GM12878 (cell line): ENCODE data around the gene RIC1. TPM values are rescaled to one million over a fixed set of nuclear protein-coding genes. Genes with fewer than 3 reads are reported as not detected.

ENCODE experiments used
- EED ChIP-seq: sonication (generic); IDR thresholded peaks from 2 replicates; pipeline ENCODE4 v1.6.1; 2016; ENCODE audit warnings: antibody characterized with exemption, low read depth
- EGR1 ChIP-seq, 2 experiments: IDR thresholded peaks; 1 replicate in 1 of 2; 2 replicates in 1 of 2; pipeline ENCODE4 v1.6.1; 2011 to 2012; ENCODE audit warnings: low read depth in 2 of 2, low read length in 2 of 2, borderline replicate concordance in 1 of 2, mild to moderate bottlenecking in 1 of 2, moderate library complexity in 1 of 2
- EP300 ChIP-seq, 2 experiments: fragments of 150-350 bp in 1 of 2; IDR thresholded peaks; 2 replicates each; pipeline ENCODE4 v1.6.1; 2011 to 2012; ENCODE audit warnings: low read depth in 2 of 2, low read length in 2 of 2, borderline replicate concordance in 1 of 2, improper control_type of control experiment in 1 of 2, inconsistent platforms in 1 of 2; ENCODE audit not compliant: control insufficient read depth in 1 of 2
- IKZF1 ChIP-seq: fragments of 450-650 bp; conservative IDR thresholded peaks from 2 replicates; pipeline ENCODE4 v1.6.1; 2017; ENCODE audit warnings: antibody characterized with exemption, mild to moderate bottlenecking
- IRF4 ChIP-seq: IDR thresholded peaks from 2 replicates; pipeline ENCODE4 v1.6.1; 2011; ENCODE audit warnings: low read depth, low read length
- MTA3 ChIP-seq: IDR thresholded peaks from 2 replicates; pipeline ENCODE4 v1.6.1; 2012; ENCODE audit warnings: low read length, inconsistent platforms, borderline replicate concordance
- MYB ChIP-seq: fragments of 150-350 bp; IDR thresholded peaks from 2 replicates; pipeline ENCODE4 v1.6.1; 2014; ENCODE audit warnings: mild to moderate bottlenecking, low read depth, low read length, borderline replicate concordance
- NBN ChIP-seq: fragments of 450-650 bp; IDR thresholded peaks from 2 replicates; pipeline ENCODE4 v1.6.1; 2016
- NFYB ChIP-seq: IDR thresholded peaks from 2 replicates; pipeline ENCODE4 v1.6.1; 2011; ENCODE audit warnings: low read depth, mild to moderate bottlenecking, low read length, improper control_type of control experiment, moderate library complexity; ENCODE audit not compliant: insufficient read depth
- NR2C1 ChIP-seq: fragments of 450-650 bp; IDR thresholded peaks from 2 replicates; pipeline ENCODE4 v1.6.1; 2017; ENCODE audit warnings: antibody characterized with exemption, mild to moderate bottlenecking, moderate library complexity
- POLR2A ChIP-seq: IDR thresholded peaks from 2 replicates; pipeline ENCODE4 v1.6.1; 2011; ENCODE audit warnings: low read depth, mild to moderate bottlenecking, low read length
- POU2F2 ChIP-seq: IDR thresholded peaks from 3 replicates; pipeline ENCODE4 v1.6.1; 2011; ENCODE audit warnings: low read depth, mild to moderate bottlenecking, low read length, borderline replicate concordance
- SMAD5 ChIP-seq: IDR thresholded peaks from 2 replicates; pipeline ENCODE4 v1.6.1; 2016; ENCODE audit warnings: antibody characterized with exemption, low read depth
- SRF ChIP-seq, 2 experiments: IDR thresholded peaks; 2 replicates each; pipeline ENCODE4 v1.6.1; 2011; ENCODE audit warnings: low read depth in 2 of 2, low read length in 2 of 2, mild to moderate bottlenecking in 1 of 2, moderate library complexity in 1 of 2
- polyA plus RNA-seq, 11 experiments: library from polyadenylated mRNA; depleted of rRNA in 4 of 11; unstranded in 6 of 11; stranded (reverse) in 5 of 11; fragments of >200 nt; fragmentation: Nextera tagmentation in 4 of 11; fragmentation: Illumina TruSeq in 1 of 11; extraction: Ambion mirVana in 4 of 11; extraction: Trizol in 1 of 11; gene quantifications; 1 replicate in 1 of 11; 2 replicates in 10 of 11; pipeline versions ENCODE4 v1.2.1 to v1.2.3, GENCODE V29; 2011 to 2016; ENCODE audit warnings: inconsistent platforms in 2 of 11, missing spikeins in 2 of 11, low read depth in 1 of 11
- total RNA-seq, 4 experiments: library from RNA; depleted of rRNA in 3 of 4; stranded (reverse); fragments of >200 nt in 3 of 4; fragmentation: Illumina TruSeq in 1 of 4; extraction: Trizol in 1 of 4; gene quantifications; 2 replicates each; pipeline versions ENCODE4 v1.2.1 to v1.2.3, GENCODE V29; 2013 to 2021
- TF ChIP-seq, protein P1 (sequence below): fragments of 450-650 bp; conservative IDR thresholded peaks from 2 replicates; pipeline ENCODE4 v1.6.1; 2017; ENCODE audit warnings: mild to moderate bottlenecking, moderate library complexity
- TF ChIP-seq, protein P2 (sequence below), 3 experiments: IDR thresholded peaks in 2 of 3; conservative IDR thresholded peaks in 1 of 3; 2 replicates each; pipeline ENCODE4 v1.5.1; 2011; ENCODE audit warnings: low read depth in 3 of 3, low read length in 3 of 3, mild to moderate bottlenecking in 3 of 3, control low read depth in 2 of 3, moderate library complexity in 2 of 3, inconsistent platforms in 1 of 3, mixed read lengths in 1 of 3; ENCODE audit not compliant: control insufficient read depth in 2 of 3, insufficient read depth in 1 of 3; ENCODE audit errors: extremely low read depth in 1 of 3
- TF ChIP-seq, protein P3 (sequence below): IDR thresholded peaks from 2 replicates; pipeline ENCODE4 v1.6.1; 2012; ENCODE audit warnings: low read depth, low read length, improper control_type of control experiment
- TF ChIP-seq, protein P4 (sequence below): fragments of 450-650 bp; formaldehyde crosslinking; IDR thresholded peaks from 2 replicates; pipeline ENCODE4 v1.4.0; 2022; ENCODE audit warnings: mild to moderate bottlenecking, moderate library complexity

RIC1 gene
- total and polyA plus RNA-seq, 10 of the 15 experiments (the other 5 are each of a cell fraction or from before 2014, with no cell fraction given) = 6.2 to 59.8 (median 33.3) TPM

DNA sequence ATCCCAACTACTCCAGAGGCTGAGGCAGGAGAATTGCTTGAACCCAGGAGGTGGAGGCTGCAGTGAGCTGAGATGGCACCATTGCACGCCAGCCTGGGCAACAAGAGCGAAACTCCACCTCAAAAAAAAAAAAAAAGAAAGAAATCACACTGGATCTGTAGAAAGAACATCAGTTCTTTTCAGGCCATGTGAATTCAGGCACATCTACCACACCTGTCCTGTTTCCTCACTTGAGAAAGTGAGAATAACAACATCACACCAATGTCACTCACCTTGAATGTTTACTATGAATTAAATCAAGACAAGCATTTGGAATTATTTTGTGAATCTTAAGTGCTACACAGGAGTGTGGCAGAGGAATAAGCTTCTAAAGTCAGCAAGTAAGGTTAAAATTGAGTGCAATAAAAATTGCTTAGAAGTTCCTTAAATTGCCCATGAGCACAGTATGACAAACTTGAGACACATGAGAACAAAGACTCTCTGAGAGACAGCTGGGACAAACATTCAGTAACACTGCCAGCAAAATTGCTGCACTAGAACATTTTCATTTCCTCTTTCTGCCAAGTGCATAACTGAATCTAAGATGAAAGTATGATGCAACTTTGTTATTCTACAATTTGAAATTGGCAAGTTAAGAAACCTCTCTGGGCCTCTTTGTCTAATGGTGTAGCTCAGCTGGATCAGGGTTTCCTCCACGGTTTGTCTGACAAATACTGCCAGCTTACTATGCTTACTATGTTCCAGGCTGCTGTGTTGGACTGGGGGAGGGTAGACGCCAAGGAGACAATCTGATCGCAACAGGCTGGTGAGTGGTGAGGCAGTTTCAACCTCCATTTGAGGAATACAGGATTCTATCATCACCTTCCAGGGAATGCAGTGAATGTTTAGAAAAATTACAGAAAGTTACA lies 1.9 kb upstream of the RIC1 start (continued):
- TF ChIP-seq SMAD5 (no peak; the same call in 1 of the 2 replicates), NR2C1 (no peak), EP300 (IDR thresholded peaks at IDR 0.05; ENCODE audit: borderline replicate concordance in 1 of 2, control insufficient read depth in 1 of 2, low read depth in 2 of 2, low read length in 2 of 2) (peak in 1 of 2 experiments; percentile 88; a peak in 3 of 4 replicates), EGR1 (IDR thresholded peaks at IDR 0.05; ENCODE audit: borderline replicate concordance in 1 of 2, low read depth in 2 of 2, low read length in 2 of 2) (no peak), SRF (IDR thresholded peaks at IDR 0.05; ENCODE audit: low read depth in 2 of 2, low read length in 2 of 2) (no peak), IRF4 (peak; percentile 76; the same call in 1 of the 2 replicates), NBN (peak; percentile 60; the same call in 1 of the 2 replicates), MYB (0 out of 2 replicates have a peak, but pooled peaks have one; percentile 47), IKZF1 (peak; percentile 61), MTA3 (peak; percentile 85; the same call in 1 of the 2 replicates), NFYB (no peak), POU2F2 (peak; percentile 80; the same call in 2 of the 3 replicates), POLR2A (peak; percentile 75), EED (no peak)
- TF ChIP-seq, protein P1, sequence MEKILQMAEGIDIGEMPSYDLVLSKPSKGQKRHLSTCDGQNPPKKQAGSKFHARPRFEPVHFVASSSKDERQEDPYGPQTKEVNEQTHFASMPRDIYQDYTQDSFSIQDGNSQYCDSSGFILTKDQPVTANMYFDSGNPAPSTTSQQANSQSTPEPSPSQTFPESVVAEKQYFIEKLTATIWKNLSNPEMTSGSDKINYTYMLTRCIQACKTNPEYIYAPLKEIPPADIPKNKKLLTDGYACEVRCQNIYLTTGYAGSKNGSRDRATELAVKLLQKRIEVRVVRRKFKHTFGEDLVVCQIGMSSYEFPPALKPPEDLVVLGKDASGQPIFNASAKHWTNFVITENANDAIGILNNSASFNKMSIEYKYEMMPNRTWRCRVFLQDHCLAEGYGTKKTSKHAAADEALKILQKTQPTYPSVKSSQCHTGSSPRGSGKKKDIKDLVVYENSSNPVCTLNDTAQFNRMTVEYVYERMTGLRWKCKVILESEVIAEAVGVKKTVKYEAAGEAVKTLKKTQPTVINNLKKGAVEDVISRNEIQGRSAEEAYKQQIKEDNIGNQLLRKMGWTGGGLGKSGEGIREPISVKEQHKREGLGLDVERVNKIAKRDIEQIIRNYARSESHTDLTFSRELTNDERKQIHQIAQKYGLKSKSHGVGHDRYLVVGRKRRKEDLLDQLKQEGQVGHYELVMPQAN = 0 out of 2 replicates have a peak, but pooled peaks have one; percentile 15
- TF ChIP-seq, protein P2, sequence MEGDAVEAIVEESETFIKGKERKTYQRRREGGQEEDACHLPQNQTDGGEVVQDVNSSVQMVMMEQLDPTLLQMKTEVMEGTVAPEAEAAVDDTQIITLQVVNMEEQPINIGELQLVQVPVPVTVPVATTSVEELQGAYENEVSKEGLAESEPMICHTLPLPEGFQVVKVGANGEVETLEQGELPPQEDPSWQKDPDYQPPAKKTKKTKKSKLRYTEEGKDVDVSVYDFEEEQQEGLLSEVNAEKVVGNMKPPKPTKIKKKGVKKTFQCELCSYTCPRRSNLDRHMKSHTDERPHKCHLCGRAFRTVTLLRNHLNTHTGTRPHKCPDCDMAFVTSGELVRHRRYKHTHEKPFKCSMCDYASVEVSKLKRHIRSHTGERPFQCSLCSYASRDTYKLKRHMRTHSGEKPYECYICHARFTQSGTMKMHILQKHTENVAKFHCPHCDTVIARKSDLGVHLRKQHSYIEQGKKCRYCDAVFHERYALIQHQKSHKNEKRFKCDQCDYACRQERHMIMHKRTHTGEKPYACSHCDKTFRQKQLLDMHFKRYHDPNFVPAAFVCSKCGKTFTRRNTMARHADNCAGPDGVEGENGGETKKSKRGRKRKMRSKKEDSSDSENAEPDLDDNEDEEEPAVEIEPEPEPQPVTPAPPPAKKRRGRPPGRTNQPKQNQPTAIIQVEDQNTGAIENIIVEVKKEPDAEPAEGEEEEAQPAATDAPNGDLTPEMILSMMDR (IDR thresholded peaks at IDR 0.05 in 2 of 3, conservative IDR thresholded peaks at IDR 0.05 in 1 of 3; ENCODE audit: control insufficient read depth in 2 of 3, extremely low read depth in 1 of 3, insufficient read depth in 1 of 3, low read depth in 3 of 3, low read length in 3 of 3) = no peak
- TF ChIP-seq, protein P3, sequence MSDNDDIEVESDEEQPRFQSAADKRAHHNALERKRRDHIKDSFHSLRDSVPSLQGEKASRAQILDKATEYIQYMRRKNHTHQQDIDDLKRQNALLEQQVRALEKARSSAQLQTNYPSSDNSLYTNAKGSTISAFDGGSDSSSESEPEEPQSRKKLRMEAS = no peak
- TF ChIP-seq, protein P4, sequence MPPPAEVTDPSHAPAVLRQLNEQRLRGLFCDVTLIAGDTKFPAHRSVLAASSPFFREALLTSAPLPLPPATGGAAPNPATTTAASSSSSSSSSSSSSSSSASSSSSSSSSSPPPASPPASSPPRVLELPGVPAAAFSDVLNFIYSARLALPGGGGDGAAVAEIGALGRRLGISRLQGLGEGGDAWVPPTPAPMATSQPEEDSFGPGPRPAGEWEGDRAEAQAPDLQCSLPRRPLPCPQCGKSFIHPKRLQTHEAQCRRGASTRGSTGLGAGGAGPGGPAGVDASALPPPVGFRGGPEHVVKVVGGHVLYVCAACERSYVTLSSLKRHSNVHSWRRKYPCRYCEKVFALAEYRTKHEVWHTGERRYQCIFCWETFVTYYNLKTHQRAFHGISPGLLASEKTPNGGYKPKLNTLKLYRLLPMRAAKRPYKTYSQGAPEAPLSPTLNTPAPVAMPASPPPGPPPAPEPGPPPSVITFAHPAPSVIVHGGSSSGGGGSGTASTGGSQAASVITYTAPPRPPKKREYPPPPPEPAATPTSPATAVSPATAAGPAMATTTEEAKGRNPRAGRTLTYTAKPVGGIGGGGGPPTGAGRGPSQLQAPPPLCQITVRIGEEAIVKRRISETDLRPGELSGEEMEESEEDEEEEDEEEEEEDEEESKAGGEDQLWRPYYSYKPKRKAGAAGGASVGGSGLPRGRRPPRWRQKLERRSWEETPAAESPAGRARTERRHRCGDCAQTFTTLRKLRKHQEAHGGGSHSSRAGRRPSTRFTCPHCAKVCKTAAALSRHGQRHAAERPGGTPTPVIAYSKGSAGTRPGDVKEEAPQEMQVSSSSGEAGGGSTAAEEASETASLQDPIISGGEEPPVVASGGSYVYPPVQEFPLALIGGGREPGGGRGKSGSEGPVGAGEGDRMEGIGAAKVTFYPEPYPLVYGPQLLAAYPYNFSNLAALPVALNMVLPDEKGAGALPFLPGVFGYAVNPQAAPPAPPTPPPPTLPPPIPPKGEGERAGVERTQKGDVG (CRISPR knock-in tag) = no peak
